GM21576 (cell line): ENCODE results near the gene SYNGR1.

Experiments
- ATAC-seq: cut with Tn5 transposase; IDR thresholded peaks from one replicate; pipeline ENCODE4 v1.9.1; 2021; ENCODE audit warnings: mild to moderate bottlenecking, moderate library complexity; ENCODE audit not compliant: unreplicated experiment

Gene SYNGR1

GRCh38 chr22:39428597-39429071, 78.8 kb downstream of the SYNGR1 start:
- ATAC-seq: no peak

GRCh38 chr22:39429186-39429585, 79.4 kb downstream of the SYNGR1 start:
- ATAC-seq: no peak

- no peak for ATAC-seq
Measured at GRCh38 chr22:39429916-39430575, 80.3 kb downstream of the SYNGR1 start.

- no peak for ATAC-seq
Measured at GRCh38 chr22:39430576-39431150, 80.9 kb downstream of the SYNGR1 start.

GRCh38 chr22:39431216-39431801, 81.5 kb downstream of the SYNGR1 start:
- ATAC-seq: no peak

GRCh38 chr22:39431821-39432251, 82.0 kb downstream of the SYNGR1 start:
- no peak for ATAC-seq

GRCh38 chr22:39432361-39432811, 82.6 kb downstream of the SYNGR1 start:
- no peak for ATAC-seq

GRCh38 chr22:39433476-39434242, 83.9 kb downstream of the SYNGR1 start:
- no peak for ATAC-seq

- no peak for ATAC-seq
Measured at GRCh38 chr22:39434243-39434653, 84.5 kb downstream of the SYNGR1 start.

- no peak for ATAC-seq
Measured at GRCh38 chr22:39434721-39435120, 84.9 kb downstream of the SYNGR1 start.
